K562 (cell line): ENCODE results near the gene ELAVL3.

ENCODE experiments used
- CREM ChIP-seq: IDR thresholded peaks from 2 replicates; pipeline ENCODE4 v1.6.1; 2014; ENCODE audit warnings: antibody characterized with exemption, low read depth
- EGR1 ChIP-seq: fragments of 450-650 bp; conservative IDR thresholded peaks from 2 replicates; pipeline ENCODE4 v1.6.1; 2017; ENCODE audit warnings: mild to moderate bottlenecking
- JUND ChIP-seq, 2 experiments: IDR thresholded peaks; 2 replicates in 1 of 2; 3 replicates in 1 of 2; pipeline ENCODE4 v1.6.1; 2011; ENCODE audit warnings: borderline replicate concordance in 2 of 2, low read depth in 2 of 2, low read length in 2 of 2, improper control_type of control experiment in 1 of 2, missing biosample characterization in 1 of 2, missing genetic modification characterization in 1 of 2, missing genetic modification reagents in 1 of 2
- KLF16 ChIP-seq: IDR thresholded peaks from 2 replicates; pipeline ENCODE4 v1.6.1; 2016; ENCODE audit warnings: antibody characterized with exemption
- MYC ChIP-seq, 2 experiments: fragments of 250-450 bp in 1 of 2; sonication (Bioruptor Pico) in 1 of 2; IDR thresholded peaks; 2 replicates each; pipeline versions ENCODE4 v1.5.1 to v1.6.1; 2012 to 2021; ENCODE audit warnings: low read depth in 2 of 2, borderline replicate concordance in 1 of 2, improper control_type of control experiment in 1 of 2, low read length in 1 of 2, mild to moderate bottlenecking in 1 of 2, moderate library complexity in 1 of 2
- POLR2AphosphoS5 ChIP-seq: IDR thresholded peaks from 2 replicates; pipeline ENCODE4 v1.6.1; 2011; ENCODE audit warnings: mild to moderate bottlenecking, low read depth, low read length, moderate library complexity; ENCODE audit not compliant: control insufficient read depth, insufficient read depth
- SMARCB1 ChIP-seq: IDR thresholded peaks from 2 replicates; pipeline ENCODE4 v1.6.1; 2011; ENCODE audit warnings: improper control_type of control experiment, low read depth; ENCODE audit not compliant: insufficient read length
- SP2 ChIP-seq: IDR thresholded peaks from 2 replicates; pipeline ENCODE4 v1.6.1; 2011; ENCODE audit warnings: mild to moderate bottlenecking, low read depth, low read length, moderate library complexity; ENCODE audit not compliant: poor library complexity, severe bottlenecking; ENCODE audit errors: extremely low read depth
- ZNF143 ChIP-seq: sonication (generic); formaldehyde crosslinking; IDR thresholded peaks from 2 replicates; pipeline ENCODE4 v1.9.0; 2022; ENCODE audit warnings: mild to moderate bottlenecking, missing genetic modification reagents
- TF ChIP-seq, protein P1 (sequence below): fragments of 450-650 bp; formaldehyde crosslinking; IDR thresholded peaks from 2 replicates; pipeline ENCODE4 v1.4.0; 2022; ENCODE audit warnings: missing genetic modification characterization
- TF ChIP-seq, protein P2 (sequence below), 3 experiments: IDR thresholded peaks in 2 of 3; conservative IDR thresholded peaks in 1 of 3; 2 replicates each; pipeline ENCODE4 v1.5.1; 2011 to 2012; ENCODE audit warnings: low read length in 3 of 3, mild to moderate bottlenecking in 3 of 3, control low read depth in 2 of 3, improper control_type of control experiment in 1 of 3, inconsistent platforms in 1 of 3, low read depth in 1 of 3, mixed read lengths in 1 of 3, moderate library complexity in 1 of 3; ENCODE audit not compliant: insufficient read depth in 2 of 3

DNA sequence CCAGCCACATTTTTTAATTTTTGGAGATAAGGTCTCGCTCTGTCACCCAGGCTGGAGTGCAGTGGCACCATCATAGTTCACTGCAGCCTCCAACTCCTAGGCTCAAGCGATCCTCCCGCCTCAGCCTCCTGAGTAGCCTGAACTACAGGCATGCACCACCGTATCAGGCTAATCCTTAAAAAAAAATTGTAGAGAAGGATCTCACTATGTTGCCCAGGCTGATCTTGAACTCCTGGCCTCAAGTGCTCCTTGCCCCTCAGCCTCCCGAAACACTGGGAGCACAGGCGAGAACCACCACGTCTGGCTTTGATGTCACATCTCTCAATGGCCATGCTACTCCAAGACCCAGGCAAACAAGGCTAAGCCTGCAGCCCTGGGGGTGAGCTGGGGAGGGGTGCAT is 24.2 kb downstream of the ELAVL3 start:
- no peak for TF ChIP-seq SP2
- no peak for TF ChIP-seq CREM
- no peak for TF ChIP-seq KLF16
- TF ChIP-seq EGR1, result no peak
- no peak for TF ChIP-seq JUND (IDR thresholded peaks at IDR 0.05; ENCODE audit: borderline replicate concordance, low read depth, low read length)
- no peak for TF ChIP-seq JUND (tag; IDR thresholded peaks at IDR 0.05; ENCODE audit: borderline replicate concordance, low read depth, low read length)
- no peak for TF ChIP-seq MYC (IDR thresholded peaks at IDR 0.05; ENCODE audit: low read depth, low read length)
- TF ChIP-seq MYC (CRISPR knock-in tag; IDR thresholded peaks at IDR 0.05; ENCODE audit: borderline replicate concordance, low read depth), result no peak
- no peak for TF ChIP-seq SMARCB1
- TF ChIP-seq, protein P1, sequence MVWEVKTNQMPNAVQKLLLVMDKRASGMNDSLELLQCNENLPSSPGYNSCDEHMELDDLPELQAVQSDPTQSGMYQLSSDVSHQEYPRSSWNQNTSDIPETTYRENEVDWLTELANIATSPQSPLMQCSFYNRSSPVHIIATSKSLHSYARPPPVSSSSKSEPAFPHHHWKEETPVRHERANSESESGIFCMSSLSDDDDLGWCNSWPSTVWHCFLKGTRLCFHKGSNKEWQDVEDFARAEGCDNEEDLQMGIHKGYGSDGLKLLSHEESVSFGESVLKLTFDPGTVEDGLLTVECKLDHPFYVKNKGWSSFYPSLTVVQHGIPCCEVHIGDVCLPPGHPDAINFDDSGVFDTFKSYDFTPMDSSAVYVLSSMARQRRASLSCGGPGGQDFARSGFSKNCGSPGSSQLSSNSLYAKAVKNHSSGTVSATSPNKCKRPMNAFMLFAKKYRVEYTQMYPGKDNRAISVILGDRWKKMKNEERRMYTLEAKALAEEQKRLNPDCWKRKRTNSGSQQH (CRISPR knock-in tag), result no peak
- no peak for TF ChIP-seq ZNF143 (CRISPR knock-in tag)
- TF ChIP-seq POLR2AphosphoS5, result no peak
- TF ChIP-seq, protein P2, sequence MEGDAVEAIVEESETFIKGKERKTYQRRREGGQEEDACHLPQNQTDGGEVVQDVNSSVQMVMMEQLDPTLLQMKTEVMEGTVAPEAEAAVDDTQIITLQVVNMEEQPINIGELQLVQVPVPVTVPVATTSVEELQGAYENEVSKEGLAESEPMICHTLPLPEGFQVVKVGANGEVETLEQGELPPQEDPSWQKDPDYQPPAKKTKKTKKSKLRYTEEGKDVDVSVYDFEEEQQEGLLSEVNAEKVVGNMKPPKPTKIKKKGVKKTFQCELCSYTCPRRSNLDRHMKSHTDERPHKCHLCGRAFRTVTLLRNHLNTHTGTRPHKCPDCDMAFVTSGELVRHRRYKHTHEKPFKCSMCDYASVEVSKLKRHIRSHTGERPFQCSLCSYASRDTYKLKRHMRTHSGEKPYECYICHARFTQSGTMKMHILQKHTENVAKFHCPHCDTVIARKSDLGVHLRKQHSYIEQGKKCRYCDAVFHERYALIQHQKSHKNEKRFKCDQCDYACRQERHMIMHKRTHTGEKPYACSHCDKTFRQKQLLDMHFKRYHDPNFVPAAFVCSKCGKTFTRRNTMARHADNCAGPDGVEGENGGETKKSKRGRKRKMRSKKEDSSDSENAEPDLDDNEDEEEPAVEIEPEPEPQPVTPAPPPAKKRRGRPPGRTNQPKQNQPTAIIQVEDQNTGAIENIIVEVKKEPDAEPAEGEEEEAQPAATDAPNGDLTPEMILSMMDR (IDR thresholded peaks at IDR 0.05 in 2 of 3, conservative IDR thresholded peaks at IDR 0.05 in 1 of 3; ENCODE audit: insufficient read depth in 2 of 3, low read depth in 1 of 3, low read length in 3 of 3), result no peak
